Dedifferentiated amniotic fluid mesenchymal stem cell (primary cell): Measurements from ENCODE around the gene SUSD3.

ENCODE experiments used
- DNase-seq: peaks from one replicate; pipeline ENCODE4 v3.0.0-alpha.2; 2016; ENCODE audit errors: extremely low spot score

SUSD3 gene

GRCh38 chr9:93076101-93076791 is 17.7 kb downstream of the SUSD3 start:
- no peak for DNase-seq

- DNase-seq: no peak
Observed at GRCh38 chr9:93076792-93077128, 18.3 kb downstream of the SUSD3 start.

- DNase-seq: no peak
Observed at GRCh38 chr9:93077367-93077766, 18.9 kb downstream of the SUSD3 start.

GRCh38 chr9:93077811-93078210 is 19.3 kb downstream of the SUSD3 start:
- no peak for DNase-seq

GRCh38 chr9:93079371-93079770 is 20.9 kb downstream of the SUSD3 start:
- DNase-seq: no peak

- no peak for DNase-seq
Observed at GRCh38 chr9:93080406-93080805, 21.9 kb downstream of the SUSD3 start.

- no peak for DNase-seq
Observed at GRCh38 chr9:93081081-93081529, 22.6 kb downstream of the SUSD3 start.

GRCh38 chr9:93081931-93082330 is 23.4 kb downstream of the SUSD3 start:
- DNase-seq: no peak

GRCh38 chr9:93082841-93083411 is 24.4 kb downstream of the SUSD3 start:
- no peak for DNase-seq

- DNase-seq: no peak
Observed at GRCh38 chr9:93083592-93084470, 25.3 kb downstream of the SUSD3 start.

GRCh38 chr9:93084471-93084881 is 26.0 kb downstream of the SUSD3 start:
- DNase-seq: no peak

GRCh38 chr9:93085676-93086075 is 27.2 kb downstream of the SUSD3 start:
- DNase-seq: no peak

- DNase-seq: no peak
Observed at GRCh38 chr9:93086447-93087224, 28.1 kb downstream of the SUSD3 start.

- DNase-seq: no peak
Observed at GRCh38 chr9:93087971-93088655, 29.6 kb downstream of the SUSD3 start.

- no peak for DNase-seq
Observed at GRCh38 chr9:93088656-93089015, 30.1 kb downstream of the SUSD3 start.

GRCh38 chr9:93089024-93089423 is 30.5 kb downstream of the SUSD3 start:
- no peak for DNase-seq

- DNase-seq: no peak
Observed at GRCh38 chr9:93089481-93089991, 31.0 kb downstream of the SUSD3 start.

- no peak for DNase-seq
Observed at GRCh38 chr9:93090091-93090655, 31.7 kb downstream of the SUSD3 start.

- DNase-seq: no peak
Observed at GRCh38 chr9:93091056-93091452, 32.6 kb downstream of the SUSD3 start.

- peak; percentile 24 for DNase-seq
Observed at GRCh38 chr9:93091453-93092081, 33.1 kb downstream of the SUSD3 start.
